IMR-90 (cell line): ENCODE measurements around the gene SLC22A4. TPM values are rescaled to one million over a fixed set of nuclear protein-coding genes. Genes with fewer than 3 reads are reported as not detected.

Experiments used
- ATAC-seq: fragments of 200-7000 bp; cut with Tn5 transposase; 2 replicates; pipeline ENCODE4 v1.9.1; 2020; ENCODE audit warnings: low read depth, mild to moderate bottlenecking, moderate library complexity
- BruUV-seq: library from RNA; stranded (reverse); fragments of 400-500 nt; replicated peaks from 2 replicates; lab custom pipeline; 2021; lab: Mats Ljungman, UMichigan
- CTCF ChIA-PET: fragments of 300-600 bp; formaldehyde crosslinking; extraction: SDS; loops from one replicate; lab custom pipeline; 2021; ENCODE audit warnings: antibody characterized with exemption; lab: Yijun Ruan, JAX
- POLR2A ChIA-PET: fragments of 300-600 bp; sonication (Branson Sonifier 250); formaldehyde crosslinking; loops from one replicate; lab custom pipeline; 2022; ENCODE audit warnings: antibody characterized with exemption; ENCODE audit not compliant: unreplicated experiment; lab: Charles Lee
- DNase-seq: peaks from one replicate; pipeline ENCODE4 v3.0.0; 2013
- H2AFZ ChIP-seq: replicated peaks from 2 replicates; pipeline ENCODE3; 2013; ENCODE audit warnings: low read length, mild to moderate bottlenecking; ENCODE audit not compliant: poor library complexity
- H2AK5ac ChIP-seq: 2 replicates; pipeline ENCODE4 v1.6.1; 2013; ENCODE audit warnings: low read depth, low read length, inconsistent platforms
- H2AK9ac ChIP-seq: replicated peaks from 2 replicates; pipeline ENCODE3; 2013; ENCODE audit warnings: mild to moderate bottlenecking, low read depth, low read length, moderate library complexity; ENCODE audit not compliant: poor library complexity
- H2BK120ac ChIP-seq: 2 replicates; pipeline ENCODE4 v1.6.1; 2013; ENCODE audit warnings: low read depth, low read length, inconsistent platforms
- H2BK15ac ChIP-seq: 3 replicates; pipeline ENCODE4 v1.6.1; 2013; ENCODE audit warnings: low read depth, low read length, inconsistent platforms
- H2BK20ac ChIP-seq: 2 replicates; pipeline ENCODE4 v1.6.1; 2013; ENCODE audit warnings: low read depth, mild to moderate bottlenecking, inconsistent platforms, low read length, moderate library complexity
- H2BK5ac ChIP-seq: 2 replicates; pipeline ENCODE4 v1.6.1; 2013; ENCODE audit warnings: mild to moderate bottlenecking, low read depth, low read length, inconsistent platforms; ENCODE audit not compliant: poor library complexity, severe bottlenecking
- H3K14ac ChIP-seq: replicated peaks from 2 replicates; pipeline ENCODE4 v1.6.1; 2013; ENCODE audit warnings: low read depth, low read length, inconsistent platforms
- H3K18ac ChIP-seq: 2 replicates; pipeline ENCODE4 v1.6.1; 2013; ENCODE audit warnings: low read depth, low read length, control low read depth
- H3K23ac ChIP-seq: 2 replicates; pipeline ENCODE4 v1.6.1; 2013; ENCODE audit warnings: low read depth, low read length, inconsistent platforms
- H3K27ac ChIP-seq: 2 replicates; pipeline ENCODE4 v1.5.1; 2013; ENCODE audit warnings: mild to moderate bottlenecking, control low read depth, low read length; ENCODE audit not compliant: insufficient read depth
- H3K27me3 ChIP-seq: 2 replicates; pipeline ENCODE4 v1.6.1; 2013; ENCODE audit warnings: low read length; ENCODE audit not compliant: control insufficient read depth, insufficient read depth
- H3K36me3 ChIP-seq: 2 replicates; pipeline ENCODE4 v1.6.1; 2013; ENCODE audit warnings: low read length, mixed read lengths; ENCODE audit not compliant: control insufficient read depth, insufficient read depth
- H3K4ac ChIP-seq: 2 replicates; pipeline ENCODE4 v1.6.1; 2013; ENCODE audit warnings: low read depth, low read length, inconsistent platforms
- H3K4me1 ChIP-seq: 2 replicates; pipeline ENCODE4 v1.6.1; 2013; ENCODE audit warnings: low read length, mixed read lengths; ENCODE audit not compliant: control insufficient read depth, insufficient read depth
- H3K4me2 ChIP-seq: 2 replicates; pipeline ENCODE4 v1.6.1; 2013; ENCODE audit warnings: low read depth, mild to moderate bottlenecking, control low read depth, low read length, moderate library complexity
- H3K4me3 ChIP-seq: 2 replicates; pipeline ENCODE4 v1.5.1; 2013; ENCODE audit warnings: low read depth, mild to moderate bottlenecking, control low read depth, low read length, moderate library complexity; ENCODE audit not compliant: insufficient read depth
- H3K56ac ChIP-seq: 2 replicates; pipeline ENCODE4 v1.6.1; 2013; ENCODE audit warnings: low read length, inconsistent platforms; ENCODE audit not compliant: insufficient read depth; ENCODE audit errors: extremely low read depth
- H3K79me1 ChIP-seq, 2 experiments: 2 replicates each; pipeline ENCODE4 v1.6.1; 2013; ENCODE audit warnings: low read length in 2 of 2, inconsistent platforms in 1 of 2, low read depth in 1 of 2
- H3K9ac ChIP-seq: 2 replicates; pipeline ENCODE4 v1.6.1; 2013; ENCODE audit warnings: low read depth, low read length, control low read depth
- H3K9me1 ChIP-seq: 2 replicates; pipeline ENCODE4 v1.6.1; 2013; ENCODE audit warnings: low read length, inconsistent platforms; ENCODE audit not compliant: insufficient read depth
- H3K9me3 ChIP-seq: 2 replicates; pipeline ENCODE4 v1.6.1; 2013; ENCODE audit warnings: low read length; ENCODE audit not compliant: control insufficient read depth, insufficient read depth
- H4K20me1 ChIP-seq: 2 replicates; pipeline ENCODE4 v1.6.1; 2013; ENCODE audit warnings: low read length, inconsistent platforms; ENCODE audit not compliant: insufficient read depth
- H4K5ac ChIP-seq: 2 replicates; pipeline ENCODE4 v1.6.1; 2013; ENCODE audit warnings: mild to moderate bottlenecking, low read depth, low read length, control low read depth
- H4K8ac ChIP-seq, 2 experiments: 2 replicates each; pipeline ENCODE4 v1.6.1; 2013; ENCODE audit warnings: low read depth in 2 of 2, low read length in 2 of 2, control low read depth in 1 of 2, inconsistent platforms in 1 of 2
- H4K91ac ChIP-seq: 2 replicates; pipeline ENCODE4 v1.6.1; 2013; ENCODE audit warnings: low read depth, low read length, inconsistent platforms; ENCODE audit not compliant: insufficient read depth
- BHLHE40 ChIP-seq: fragments of 150-350 bp; IDR thresholded peaks from 2 replicates; pipeline ENCODE4 v1.6.1; 2016; ENCODE audit warnings: mild to moderate bottlenecking, low read depth, low read length
- CEBPB ChIP-seq: IDR thresholded peaks from 2 replicates; pipeline ENCODE4 v1.6.1; 2012; ENCODE audit warnings: low read depth, low read length, improper control_type of control experiment
- CHD1 ChIP-seq: IDR thresholded peaks from 2 replicates; pipeline ENCODE4 v1.6.1; 2012; ENCODE audit warnings: low read depth, low read length, improper control_type of control experiment
- FOS ChIP-seq: fragments of 150-350 bp; IDR thresholded peaks from 2 replicates; pipeline ENCODE4 v1.6.1; 2016; ENCODE audit warnings: low read depth, low read length
- MAFK ChIP-seq: IDR thresholded peaks from 2 replicates; pipeline ENCODE4 v1.6.1; 2012; ENCODE audit warnings: low read depth, low read length, improper control_type of control experiment
- MAZ ChIP-seq: IDR thresholded peaks from 2 replicates; pipeline ENCODE4 v1.6.1; 2012; ENCODE audit warnings: low read depth, mild to moderate bottlenecking, low read length, improper control_type of control experiment, moderate library complexity, borderline replicate concordance
- MXI1 ChIP-seq: IDR thresholded peaks from 2 replicates; pipeline ENCODE4 v1.6.1; 2012; ENCODE audit warnings: low read depth, mild to moderate bottlenecking, low read length, moderate library complexity, borderline replicate concordance
- NFE2L2 ChIP-seq: fragments of 150-350 bp; IDR thresholded peaks from 2 replicates; pipeline ENCODE4 v1.6.1; 2016; ENCODE audit warnings: low read depth, mild to moderate bottlenecking, low read length
- POLR2A ChIP-seq: IDR thresholded peaks from 2 replicates; pipeline ENCODE4 v1.6.1; 2012; ENCODE audit warnings: mild to moderate bottlenecking, low read depth, low read length
- RAD21 ChIP-seq: IDR thresholded peaks from 2 replicates; pipeline ENCODE4 v1.6.1; 2012; ENCODE audit warnings: low read length, improper control_type of control experiment
- RCOR1 ChIP-seq: IDR thresholded peaks from 2 replicates; pipeline ENCODE4 v1.6.1; 2012; ENCODE audit warnings: mild to moderate bottlenecking, low read length, improper control_type of control experiment; ENCODE audit not compliant: insufficient replicate concordance
- RFX5 ChIP-seq: IDR thresholded peaks from 2 replicates; pipeline ENCODE4 v1.8.0; 2012; ENCODE audit warnings: low read depth, mild to moderate bottlenecking, low read length, moderate library complexity
- SMC3 ChIP-seq: fragments of 150-350 bp; IDR thresholded peaks from 2 replicates; pipeline ENCODE4 v1.6.1; 2016; ENCODE audit warnings: low read depth, mild to moderate bottlenecking, antibody characterized with exemption, low read length, moderate library complexity
- whole genome bisulfite sequencing, 2 experiments: methylation state at CpG; one replicate each; pipeline versions ENCODE4 v1.1.5 to v1.1.7; 2013; ENCODE audit warnings: missing lambda C conversion rate in 2 of 2; ENCODE audit not compliant: insufficient read length in 1 of 2; ENCODE audit errors: extremely low coverage in 2 of 2; 5-methylcytosine and 5-hydroxymethylcytosine counted together
- dilution Hi-C: fragments of 300-500 bp; cut with HindIII; formaldehyde crosslinking; loops from one replicate; pipeline ENCODE4 v1.14.3; 2018; ENCODE audit warnings: low sequenced_read_pairs; ENCODE audit not compliant: unreplicated experiment
- in situ Hi-C: fragments of 300-500 bp; cut with MboI; formaldehyde crosslinking; loops from 3 replicates; pipeline ENCODE4 v1.14.3; 2019; ENCODE audit warnings: low sequenced_read_pairs, inconsistent platforms, mixed read lengths
- intact Hi-C: fragments of 100-400 bp; cut with micrococcal nuclease; formaldehyde crosslinking; loops from 2 replicates; pipeline ENCODE4 v1.10.0; 2022
- polyA plus RNA-seq, 3 experiments: library from polyadenylated mRNA; depleted of rRNA; stranded (reverse); fragments of >200 nt; gene quantifications; 2 replicates each; pipeline ENCODE4 v1.2.3, GENCODE V29; 2012; ENCODE audit warnings: low replicate concordance in 1 of 3
- total RNA-seq: library from RNA; depleted of rRNA; stranded (reverse); fragments of >200 nt; gene quantifications from 2 replicates; pipeline ENCODE4 v1.2.3, GENCODE V29; 2012
- TF ChIP-seq, protein P1 (sequence below): conservative IDR thresholded peaks from 2 replicates; pipeline ENCODE4 v1.5.1; 2012; ENCODE audit warnings: mild to moderate bottlenecking, low read depth, low read length, improper control_type of control experiment
- TF ChIP-seq, protein P2 (sequence below): fragments of 150-350 bp; IDR thresholded peaks from 2 replicates; pipeline ENCODE4 v1.6.1; 2017; ENCODE audit warnings: mild to moderate bottlenecking, antibody characterized with exemption, low read length, low read depth
- TF ChIP-seq, protein P3 (sequence below): fragments of 150-350 bp; IDR thresholded peaks from 2 replicates; pipeline ENCODE4 v1.6.1; 2016; ENCODE audit warnings: low read depth, mild to moderate bottlenecking, low read length, moderate library complexity, borderline replicate concordance

Gene SLC22A4
- total and polyA plus RNA-seq, 2 of the 4 experiments (the other 2 are of a cell fraction): 2.6 to 3.2 TPM

DNA sequence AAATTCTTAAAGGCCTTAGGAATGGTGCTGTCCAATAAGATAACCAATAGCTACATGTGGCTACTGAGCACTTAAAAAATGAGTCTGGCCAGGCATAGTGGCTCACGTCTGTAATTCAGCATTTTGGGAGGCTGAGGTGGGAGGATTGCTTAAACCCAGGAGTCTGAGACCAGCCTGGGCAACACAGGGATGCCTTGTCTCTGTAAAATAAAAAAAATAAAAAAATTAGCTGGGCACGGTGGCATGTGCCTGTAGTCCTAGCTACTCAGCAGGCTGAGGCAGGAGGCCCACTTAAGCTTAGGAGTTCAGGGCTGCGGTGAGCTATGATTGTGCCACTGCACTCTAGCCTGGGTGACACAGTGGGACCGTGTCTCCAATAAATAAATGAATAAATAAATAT, 74.0 kb downstream of the SLC22A4 start:
- Histone ChIP-seq H3K23ac (no peak overlapping the region), H3K4me3 (no peak overlapping the region), H4K8ac (no peak overlapping the region), H4K20me1 (no peaks in the 10 kb centered on the region), H3K9me1 (peaks cover 9% of the 10 kb centered on the region), H3K9ac (no peak overlapping the region), H3K27ac (no peak overlapping the region), H4K91ac (no peak overlapping the region), H3K4ac (no peak overlapping the region), H4K5ac (no peak overlapping the region), H2BK120ac (no peak overlapping the region), H3K27me3 (no peaks in the 10 kb centered on the region), H3K79me1 (peaks cover 0 to 10% of the 10 kb centered on the region in 2 experiments; a peak in 1 of 4 replicates), H2AK5ac (no peak overlapping the region), H2BK15ac (no peak overlapping the region), H2AFZ (no peak overlapping the region), H3K18ac (no peak overlapping the region), H2BK20ac (no peak overlapping the region), H3K4me2 (no peak overlapping the region), H3K4me1 (peaks cover 13% of the 10 kb centered on the region), H3K56ac (no peak overlapping the region), H3K14ac (no peak overlapping the region), H3K36me3 (no peaks in the 10 kb centered on the region), H2AK9ac (no peak overlapping the region), H2BK5ac (no peak overlapping the region), H3K9me3 (no peaks in the 10 kb centered on the region)
- intact Hi-C loops: loop anchor here (2.0 to 5.0 kb wide), 3 partner anchors 99 to 186 kb away; no protein-coding TSS in a partner anchor
- TF ChIP-seq MXI1 (no peak), RAD21 (no peak), MAZ (no peak), FOS (no peak), SMC3 (no peak), RFX5 (no peak), RCOR1 (no peak), BHLHE40 (no peak), POLR2A (no peak), MAFK (no peak), CEBPB (no peak), CHD1 (no peak), NFE2L2 (no peak)
- TF ChIP-seq, protein P1, sequence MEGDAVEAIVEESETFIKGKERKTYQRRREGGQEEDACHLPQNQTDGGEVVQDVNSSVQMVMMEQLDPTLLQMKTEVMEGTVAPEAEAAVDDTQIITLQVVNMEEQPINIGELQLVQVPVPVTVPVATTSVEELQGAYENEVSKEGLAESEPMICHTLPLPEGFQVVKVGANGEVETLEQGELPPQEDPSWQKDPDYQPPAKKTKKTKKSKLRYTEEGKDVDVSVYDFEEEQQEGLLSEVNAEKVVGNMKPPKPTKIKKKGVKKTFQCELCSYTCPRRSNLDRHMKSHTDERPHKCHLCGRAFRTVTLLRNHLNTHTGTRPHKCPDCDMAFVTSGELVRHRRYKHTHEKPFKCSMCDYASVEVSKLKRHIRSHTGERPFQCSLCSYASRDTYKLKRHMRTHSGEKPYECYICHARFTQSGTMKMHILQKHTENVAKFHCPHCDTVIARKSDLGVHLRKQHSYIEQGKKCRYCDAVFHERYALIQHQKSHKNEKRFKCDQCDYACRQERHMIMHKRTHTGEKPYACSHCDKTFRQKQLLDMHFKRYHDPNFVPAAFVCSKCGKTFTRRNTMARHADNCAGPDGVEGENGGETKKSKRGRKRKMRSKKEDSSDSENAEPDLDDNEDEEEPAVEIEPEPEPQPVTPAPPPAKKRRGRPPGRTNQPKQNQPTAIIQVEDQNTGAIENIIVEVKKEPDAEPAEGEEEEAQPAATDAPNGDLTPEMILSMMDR: no peak
- TF ChIP-seq, protein P2, sequence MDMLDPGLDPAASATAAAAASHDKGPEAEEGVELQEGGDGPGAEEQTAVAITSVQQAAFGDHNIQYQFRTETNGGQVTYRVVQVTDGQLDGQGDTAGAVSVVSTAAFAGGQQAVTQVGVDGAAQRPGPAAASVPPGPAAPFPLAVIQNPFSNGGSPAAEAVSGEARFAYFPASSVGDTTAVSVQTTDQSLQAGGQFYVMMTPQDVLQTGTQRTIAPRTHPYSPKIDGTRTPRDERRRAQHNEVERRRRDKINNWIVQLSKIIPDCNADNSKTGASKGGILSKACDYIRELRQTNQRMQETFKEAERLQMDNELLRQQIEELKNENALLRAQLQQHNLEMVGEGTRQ: no peak
- TF ChIP-seq, protein P3, sequence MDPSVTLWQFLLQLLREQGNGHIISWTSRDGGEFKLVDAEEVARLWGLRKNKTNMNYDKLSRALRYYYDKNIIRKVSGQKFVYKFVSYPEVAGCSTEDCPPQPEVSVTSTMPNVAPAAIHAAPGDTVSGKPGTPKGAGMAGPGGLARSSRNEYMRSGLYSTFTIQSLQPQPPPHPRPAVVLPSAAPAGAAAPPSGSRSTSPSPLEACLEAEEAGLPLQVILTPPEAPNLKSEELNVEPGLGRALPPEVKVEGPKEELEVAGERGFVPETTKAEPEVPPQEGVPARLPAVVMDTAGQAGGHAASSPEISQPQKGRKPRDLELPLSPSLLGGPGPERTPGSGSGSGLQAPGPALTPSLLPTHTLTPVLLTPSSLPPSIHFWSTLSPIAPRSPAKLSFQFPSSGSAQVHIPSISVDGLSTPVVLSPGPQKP: no peak
- CTCF ChIA-PET: interaction anchor here (0.6 to 1.2 kb wide), 3 partner anchors 13 to 622 kb away, joined by 3 to 7 read pairs (median 3); no protein-coding TSS in a partner anchor
- no CpG with 5 or more reads among the region's 4 CpGs for WGBS, 2 experiments
- ATAC-seq (no peak), DNase-seq (no peak)
- dilution Hi-C loops: no loop called here
- no TSS peak for BruUV-seq
- POLR2A ChIA-PET: no interaction called here
- in situ Hi-C loops: loop anchor here (10.0 kb wide), 1 partner anchor 303 kb away; the partner anchor contains the start of gene IL3
